Astrocyte (in vitro differentiated cells and primary cell): ENCODE results near the gene GRB10.

Experiments
- CTCF ChIP-seq: IDR thresholded peaks from 2 replicates; pipeline ENCODE4 v1.5.1; 2011; ENCODE audit warnings: low read depth, mild to moderate bottlenecking, inconsistent platforms, low read length, moderate library complexity; ENCODE audit not compliant: insufficient read depth
- EZH2 ChIP-seq: IDR thresholded peaks from 2 replicates; pipeline ENCODE4 v1.6.1; 2012; ENCODE audit warnings: mild to moderate bottlenecking, low read length, inconsistent platforms; ENCODE audit not compliant: insufficient read depth

GRCh38 chr7:50640256-50640655, 142.4 kb downstream of the GRB10 start:
- no peak for TF ChIP-seq CTCF
- no peak for TF ChIP-seq EZH2
